Myocyte (in vitro differentiated cells): ENCODE measurements around the gene NFATC3. TPM values are rescaled to one million over a fixed set of nuclear protein-coding genes. Genes with fewer than 3 reads are reported as not detected.

Source experiments
- DNase-seq: peaks from one replicate; pipeline ENCODE4 v3.0.0-alpha.2; 2012; ENCODE audit warnings: low read depth
- total RNA-seq: library from RNA; depleted of rRNA; stranded (reverse); fragments of >200 nt; gene quantifications from 2 replicates; pipeline ENCODE4 v1.2.3, GENCODE V29; 2014

NFATC3 gene
- total RNA-seq, 1 donor from 2014 or later: 36.7 TPM

GRCh38 chr16:68229431-68230175, 144.4 kb downstream of the NFATC3 start:
- peak; percentile 84 for DNase-seq

GRCh38 chr16:68230176-68230571, 145.0 kb downstream of the NFATC3 start:
- DNase-seq: no peak

- no peak for DNase-seq
Measured at GRCh38 chr16:68230956-68231355, 145.8 kb downstream of the NFATC3 start.

- DNase-seq: no peak
Measured at GRCh38 chr16:68231384-68232136, 146.4 kb downstream of the NFATC3 start.

- DNase-seq: peak; percentile 31
Measured at GRCh38 chr16:68232335-68232734, 147.2 kb downstream of the NFATC3 start.

- DNase-seq: peak; percentile 31
Measured at GRCh38 chr16:68233085-68233834, 148.1 kb downstream of the NFATC3 start.

GRCh38 chr16:68233835-68234187, 148.6 kb downstream of the NFATC3 start:
- DNase-seq: no peak

GRCh38 chr16:68234188-68235107, 149.3 kb downstream of the NFATC3 start:
- no peak for DNase-seq

GRCh38 chr16:68235108-68235886, 150.1 kb downstream of the NFATC3 start:
- no peak for DNase-seq

GRCh38 chr16:68235887-68236136, 150.6 kb downstream of the NFATC3 start, which contains the start of gene ESRP2:
Gene ESRP2 (minus strand): TSS chr16:68236127. CDS start chr16:68236045, 82 bp downstream.
- DNase-seq: no peak

GRCh38 chr16:68236137-68236825, 151.1 kb downstream of the NFATC3 start:
- no peak for DNase-seq

GRCh38 chr16:68236826-68237242, 151.7 kb downstream of the NFATC3 start:
- DNase-seq: no peak

- peak; percentile 98 for DNase-seq
Measured at GRCh38 chr16:68237243-68238028, 152.3 kb downstream of the NFATC3 start.

- DNase-seq: no peak
Measured at GRCh38 chr16:68238029-68238345, 152.8 kb downstream of the NFATC3 start.

GRCh38 chr16:68242085-68242484, 156.9 kb downstream of the NFATC3 start:
- no peak for DNase-seq

- DNase-seq: peak; percentile 41
Measured at GRCh38 chr16:68242926-68243858, 158.0 kb downstream of the NFATC3 start.

GRCh38 chr16:68244481-68244902, 159.3 kb downstream of the NFATC3 start:
- no peak for DNase-seq
